Neural cell (in vitro differentiated cells): ENCODE results near the gene HCLS1. TPM values are rescaled to one million over a fixed set of nuclear protein-coding genes. Genes with fewer than 3 reads are reported as not detected.

Experiments used
- H2AFZ ChIP-seq: fragments of 200-600, 300-800 bp; sonication (generic), shearing (Covaris generic); 2 replicates; pipeline ENCODE4 v1.6.0; 2014; ENCODE audit warnings: low read depth, mild to moderate bottlenecking, antibody characterized with exemption, low read length, moderate library complexity
- H3F3A ChIP-seq: fragments of 200-600 bp; shearing (Covaris generic); 2 replicates; pipeline ENCODE4 v1.6.1; 2016; ENCODE audit warnings: mild to moderate bottlenecking, moderate library complexity, mixed read lengths, antibody characterized with exemption, low read length; ENCODE audit not compliant: insufficient read depth, poor library complexity, severe bottlenecking
- H3K27ac ChIP-seq: fragments of 200-600, 300-800 bp; sonication (generic), shearing (Covaris generic); 2 replicates; pipeline ENCODE4 v1.5.1; 2014; ENCODE audit warnings: mild to moderate bottlenecking, low read length, moderate library complexity
- H3K27me3 ChIP-seq: fragments of 300-800, 200-600 bp; sonication (generic), shearing (Covaris generic); 2 replicates; pipeline ENCODE4 v1.6.0; 2014; ENCODE audit warnings: mild to moderate bottlenecking, low read depth, low read length, moderate library complexity; ENCODE audit not compliant: insufficient read depth
- H3K36me3 ChIP-seq: fragments of 300-800, 200-600 bp; sonication (generic), shearing (Covaris generic); 2 replicates; pipeline ENCODE4 v1.5.1; 2014; ENCODE audit warnings: mild to moderate bottlenecking, antibody characterized with exemption, low read length, moderate library complexity; ENCODE audit not compliant: insufficient read depth
- H3K4me2 ChIP-seq: fragments of 300-800, 200-600 bp; sonication (generic), shearing (Covaris generic); 2 replicates; pipeline ENCODE4 v1.6.0; 2014; ENCODE audit warnings: mild to moderate bottlenecking, low read length
- H3K4me3 ChIP-seq: fragments of 300-800, 200-600 bp; sonication (generic), shearing (Covaris generic); 2 replicates; pipeline ENCODE4 v1.5.1; 2014; ENCODE audit warnings: mild to moderate bottlenecking, low read length, moderate library complexity
- H3K79me2 ChIP-seq: fragments of 200-600 bp; shearing (Covaris generic); replicated peaks from 2 replicates; pipeline ENCODE4 v1.6.0; 2014; ENCODE audit warnings: mild to moderate bottlenecking, low read length, moderate library complexity; ENCODE audit not compliant: insufficient read depth
- H3K9ac ChIP-seq: fragments of 300-800, 200-600 bp; sonication (generic), shearing (Covaris generic); 2 replicates; pipeline ENCODE4 v1.6.1; 2016; ENCODE audit warnings: mild to moderate bottlenecking, low read length, mixed read lengths
- H3K9me2 ChIP-seq: fragments of 200-600 bp; shearing (Covaris generic); 2 replicates; pipeline ENCODE4 v1.6.1; 2016; ENCODE audit warnings: mild to moderate bottlenecking, low read length, mixed read lengths; ENCODE audit not compliant: insufficient read depth
- H3K9me3 ChIP-seq: fragments of 200-600, 300-800 bp; sonication (generic), shearing (Covaris generic); 2 replicates; pipeline ENCODE4 v1.6.1; 2016; ENCODE audit warnings: mild to moderate bottlenecking, mixed run types, low read length, moderate library complexity, mixed read lengths
- H4K20me1 ChIP-seq: fragments of 200-600 bp; shearing (Covaris generic); 2 replicates; pipeline ENCODE4 v1.6.1; 2016; ENCODE audit warnings: mild to moderate bottlenecking, mixed run types; ENCODE audit not compliant: insufficient read depth
- EP300 ChIP-seq: fragments of 450-650 bp; conservative IDR thresholded peaks from 2 replicates; pipeline ENCODE4 v1.6.1; 2014; ENCODE audit warnings: antibody characterized with exemption, mild to moderate bottlenecking, moderate library complexity; ENCODE audit not compliant: poor library complexity, severe bottlenecking
- EZH2 ChIP-seq: fragments of 200-600, 300-800 bp; shearing (Covaris generic), sonication (generic); IDR thresholded peaks from 2 replicates; pipeline ENCODE4 v1.6.1; 2014; ENCODE audit warnings: antibody characterized with exemption, low read length, borderline replicate concordance, mild to moderate bottlenecking; ENCODE audit not compliant: insufficient read depth, poor library complexity, severe bottlenecking
- MXI1 ChIP-seq: fragments of 450-650 bp; conservative IDR thresholded peaks from 2 replicates; pipeline ENCODE4 v1.6.1; 2014; ENCODE audit warnings: antibody characterized with exemption, mild to moderate bottlenecking; ENCODE audit not compliant: poor library complexity, severe bottlenecking
- POLR2AphosphoS5 ChIP-seq: IDR thresholded peaks from 2 replicates; pipeline ENCODE4 v1.6.1; 2012
- RAD21 ChIP-seq: fragments of 450-650 bp; conservative IDR thresholded peaks from 2 replicates; pipeline ENCODE4 v1.6.1; 2014; ENCODE audit warnings: antibody characterized with exemption, mild to moderate bottlenecking, moderate library complexity
- REST ChIP-seq: IDR thresholded peaks from 2 replicates; pipeline ENCODE4 v1.6.1; 2012; ENCODE audit warnings: borderline replicate concordance
- SMC3 ChIP-seq: fragments of 450-650 bp; conservative IDR thresholded peaks from 2 replicates; pipeline ENCODE4 v1.6.1; 2014; ENCODE audit warnings: antibody characterized with exemption, mild to moderate bottlenecking, moderate library complexity; ENCODE audit not compliant: poor library complexity
- TAF1 ChIP-seq: IDR thresholded peaks from 2 replicates; pipeline ENCODE4 v1.6.1; 2012; ENCODE audit warnings: low read depth
- polyA plus RNA-seq: library from polyadenylated mRNA; depleted of rRNA; stranded (reverse); fragments of >200 nt; gene quantifications from 2 replicates; pipeline ENCODE4 v1.2.3, GENCODE V29; 2014
- TF ChIP-seq, protein P1 (sequence below): fragments of 450-650 bp; IDR thresholded peaks from 2 replicates; pipeline ENCODE4 v1.5.1; 2014; ENCODE audit warnings: antibody characterized with exemption, mild to moderate bottlenecking, moderate library complexity; ENCODE audit not compliant: poor library complexity, severe bottlenecking

Gene HCLS1
- polyA plus RNA-seq, 1 donor from 2014 or later: 0.25 TPM

- Histone ChIP-seq H3K27me3 (no peaks in the 10 kb centered on the region), H4K20me1 (no peaks in the 10 kb centered on the region), H3K4me2 (no peak overlapping the region), H2AFZ (no peak overlapping the region), H3F3A (no peaks in the 10 kb centered on the region), H3K79me2 (no peaks in the 10 kb centered on the region), H3K36me3 (no peaks in the 10 kb centered on the region), H3K9me3 (no peaks in the 10 kb centered on the region), H3K9me2 (no peaks in the 10 kb centered on the region), H3K9ac (no peak overlapping the region), H3K27ac (no peak overlapping the region), H3K4me3 (no peak overlapping the region)
- TF ChIP-seq SMC3 (no peak), MXI1 (no peak), EP300 (no peak), TAF1 (no peak), POLR2AphosphoS5 (no peak), EZH2 (no peak), RAD21 (no peak), REST (no peak)
- TF ChIP-seq, protein P1, sequence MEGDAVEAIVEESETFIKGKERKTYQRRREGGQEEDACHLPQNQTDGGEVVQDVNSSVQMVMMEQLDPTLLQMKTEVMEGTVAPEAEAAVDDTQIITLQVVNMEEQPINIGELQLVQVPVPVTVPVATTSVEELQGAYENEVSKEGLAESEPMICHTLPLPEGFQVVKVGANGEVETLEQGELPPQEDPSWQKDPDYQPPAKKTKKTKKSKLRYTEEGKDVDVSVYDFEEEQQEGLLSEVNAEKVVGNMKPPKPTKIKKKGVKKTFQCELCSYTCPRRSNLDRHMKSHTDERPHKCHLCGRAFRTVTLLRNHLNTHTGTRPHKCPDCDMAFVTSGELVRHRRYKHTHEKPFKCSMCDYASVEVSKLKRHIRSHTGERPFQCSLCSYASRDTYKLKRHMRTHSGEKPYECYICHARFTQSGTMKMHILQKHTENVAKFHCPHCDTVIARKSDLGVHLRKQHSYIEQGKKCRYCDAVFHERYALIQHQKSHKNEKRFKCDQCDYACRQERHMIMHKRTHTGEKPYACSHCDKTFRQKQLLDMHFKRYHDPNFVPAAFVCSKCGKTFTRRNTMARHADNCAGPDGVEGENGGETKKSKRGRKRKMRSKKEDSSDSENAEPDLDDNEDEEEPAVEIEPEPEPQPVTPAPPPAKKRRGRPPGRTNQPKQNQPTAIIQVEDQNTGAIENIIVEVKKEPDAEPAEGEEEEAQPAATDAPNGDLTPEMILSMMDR: no peak
Measured at GRCh38 chr3:121705541-121705940, 44.8 kb upstream of the HCLS1 start.

- Histone ChIP-seq H3K9me2 (no peaks in the 10 kb centered on the region), H2AFZ (no peak overlapping the region), H3K27me3 (no peaks in the 10 kb centered on the region), H3K9me3 (no peaks in the 10 kb centered on the region), H3K27ac (no peak overlapping the region), H3K36me3 (no peaks in the 10 kb centered on the region), H3K4me2 (no peak overlapping the region), H3K4me3 (no peak overlapping the region), H3F3A (no peaks in the 10 kb centered on the region), H3K79me2 (no peaks in the 10 kb centered on the region), H3K9ac (no peak overlapping the region), H4K20me1 (no peaks in the 10 kb centered on the region)
- TF ChIP-seq POLR2AphosphoS5: no peak
- no peak for TF ChIP-seq MXI1
- TF ChIP-seq SMC3: no peak
- TF ChIP-seq RAD21: no peak
- TF ChIP-seq EZH2: no peak
- no peak for TF ChIP-seq EP300
- TF ChIP-seq REST: no peak
- TF ChIP-seq, protein P1: no peak
- TF ChIP-seq TAF1: no peak
Measured at GRCh38 chr3:121703973-121704372, 43.3 kb upstream of the HCLS1 start.
